Lower leg skin (tissue), 4 donors: Measurements from ENCODE around the gene VPS13D. TPM values are rescaled to one million over a fixed set of nuclear protein-coding genes. Genes with fewer than 3 reads are reported as not detected.

ENCODE experiments used
- DNase-seq, 2 donors: peaks; one replicate each; pipeline ENCODE4 v3.0.0-alpha.2; 2019; ENCODE audit warnings: low spot score in 2 of 2
- H3K4me3 ChIP-seq: fragments of 200-600 bp; sonication (generic); 2 replicates; pipeline ENCODE4 v1.5.1; 2017; ENCODE audit warnings: mild to moderate bottlenecking, low read depth; ENCODE audit not compliant: poor library complexity, severe bottlenecking
- POLR2A ChIP-seq, 2 donors: fragments of 450-650 bp; IDR thresholded peaks; one replicate each; pipeline ENCODE4 v1.6.1; 2016 to 2017; ENCODE audit warnings: antibody characterized with exemption in 2 of 2, mild to moderate bottlenecking in 1 of 2, moderate library complexity in 1 of 2
- WGBS, 2 donors: methylation state at CpG; one replicate each; pipeline ENCODE4 v1.1.5; 2018; 5-methylcytosine and 5-hydroxymethylcytosine counted together
- intact Hi-C: fragments of 100-400 bp; cut with DNase I; formaldehyde crosslinking; loops from one replicate; pipeline ENCODE4 v1.15.0; 2023; ENCODE audit warnings: low total_unique reads
- total RNA-seq, 4 donors: library from RNA; depleted of rRNA; stranded (reverse); fragments of >200 nt; gene quantifications; one replicate each; pipeline ENCODE4 v1.1.0, GENCODE V29; 2016
- TF ChIP-seq, protein P1 (sequence below), 3 donors: fragments of 450-650 bp; IDR thresholded peaks; one replicate each; pipeline ENCODE4 v1.5.1; 2016; ENCODE audit warnings: antibody characterized with exemption in 3 of 3, mild to moderate bottlenecking in 3 of 3, moderate library complexity in 2 of 3

Gene VPS13D
- total RNA-seq, 4 donors from 2014 or later: 96.5 to 200 (median 116) TPM

GRCh38 chr1:12408662-12409061 lies 178.8 kb downstream of the VPS13D start:
- no peak for TF ChIP-seq POLR2A (IDR thresholded peaks at IDR 0.05)
- TF ChIP-seq, protein P1, sequence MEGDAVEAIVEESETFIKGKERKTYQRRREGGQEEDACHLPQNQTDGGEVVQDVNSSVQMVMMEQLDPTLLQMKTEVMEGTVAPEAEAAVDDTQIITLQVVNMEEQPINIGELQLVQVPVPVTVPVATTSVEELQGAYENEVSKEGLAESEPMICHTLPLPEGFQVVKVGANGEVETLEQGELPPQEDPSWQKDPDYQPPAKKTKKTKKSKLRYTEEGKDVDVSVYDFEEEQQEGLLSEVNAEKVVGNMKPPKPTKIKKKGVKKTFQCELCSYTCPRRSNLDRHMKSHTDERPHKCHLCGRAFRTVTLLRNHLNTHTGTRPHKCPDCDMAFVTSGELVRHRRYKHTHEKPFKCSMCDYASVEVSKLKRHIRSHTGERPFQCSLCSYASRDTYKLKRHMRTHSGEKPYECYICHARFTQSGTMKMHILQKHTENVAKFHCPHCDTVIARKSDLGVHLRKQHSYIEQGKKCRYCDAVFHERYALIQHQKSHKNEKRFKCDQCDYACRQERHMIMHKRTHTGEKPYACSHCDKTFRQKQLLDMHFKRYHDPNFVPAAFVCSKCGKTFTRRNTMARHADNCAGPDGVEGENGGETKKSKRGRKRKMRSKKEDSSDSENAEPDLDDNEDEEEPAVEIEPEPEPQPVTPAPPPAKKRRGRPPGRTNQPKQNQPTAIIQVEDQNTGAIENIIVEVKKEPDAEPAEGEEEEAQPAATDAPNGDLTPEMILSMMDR (IDR thresholded peaks at IDR 0.05): no peak
- H3K4me3 ChIP-seq: no peak overlapping the region
- intact Hi-C loops: no loop called here
- WGBS, 2 donors: 50 to 57% methylated on average over 1 of the region's 1 CpG
- DNase-seq: no peak

GRCh38 chr1:12409681-12410080 lies 179.9 kb downstream of the VPS13D start:
- no peak overlapping the region for H3K4me3 ChIP-seq
- 87 to 90% methylated on average over 2 of the region's 2 CpGs for WGBS, 2 donors
- TF ChIP-seq, protein P1 (IDR thresholded peaks at IDR 0.05): no peak
- no peak for TF ChIP-seq POLR2A (IDR thresholded peaks at IDR 0.05)
- no peak for DNase-seq
- intact Hi-C loops: no loop called here

DNA sequence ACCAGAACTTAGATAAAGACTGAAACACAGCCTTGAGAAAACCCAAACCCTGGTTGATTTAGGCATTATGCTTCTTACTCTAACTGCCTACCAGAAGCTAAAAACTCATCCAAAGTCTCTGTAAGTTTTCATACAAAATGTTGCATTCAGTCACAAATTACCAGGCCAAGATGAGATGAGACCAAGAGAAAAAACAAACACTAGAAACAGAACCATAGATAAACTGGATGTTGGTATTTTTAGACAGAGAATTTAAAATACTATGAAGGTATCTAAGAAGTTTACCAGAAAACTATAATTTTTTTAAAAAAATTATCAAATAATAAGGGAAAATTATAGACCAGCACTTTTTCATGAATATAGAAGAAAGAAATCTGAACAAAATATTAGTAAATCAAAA lies 180.5 kb downstream of the VPS13D start:
- DNase-seq: no peak
- no peak for TF ChIP-seq POLR2A (IDR thresholded peaks at IDR 0.05)
- TF ChIP-seq, protein P1 (IDR thresholded peaks at IDR 0.05): no peak
- no peak overlapping the region for H3K4me3 ChIP-seq
- intact Hi-C loops: no loop called here

DNA sequence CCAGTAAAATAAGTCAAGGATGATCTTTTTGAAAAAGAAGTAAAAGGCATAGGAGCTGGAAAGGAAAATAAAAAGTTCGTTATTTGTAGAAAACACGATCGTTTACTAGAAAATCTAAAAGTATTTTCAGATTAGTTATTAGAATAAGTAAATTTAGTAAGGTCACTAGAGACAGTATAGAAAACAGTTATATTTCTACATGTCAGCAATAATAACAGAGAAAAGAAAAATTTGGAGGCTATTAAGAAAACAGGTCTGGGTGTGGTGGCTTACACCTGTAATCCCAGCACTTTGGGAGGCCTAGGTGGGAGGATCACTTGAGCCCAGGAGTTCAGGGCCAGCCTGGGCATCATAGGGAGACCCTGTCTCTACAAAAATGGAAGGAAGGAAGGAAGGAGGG lies 181.3 kb downstream of the VPS13D start:
- 95 to 99% methylated on average over 3 of the region's 3 CpGs for WGBS, 2 donors
- TF ChIP-seq POLR2A (IDR thresholded peaks at IDR 0.05): no peak
- TF ChIP-seq, protein P1 (IDR thresholded peaks at IDR 0.05): no peak
- intact Hi-C loops: no loop called here
- DNase-seq: no peak
- H3K4me3 ChIP-seq: no peak overlapping the region

- intact Hi-C loops: no loop called here
- 95 to 97% methylated on average over 6 of the region's 6 CpGs for WGBS, 2 donors
- DNase-seq: no peak
- TF ChIP-seq POLR2A (IDR thresholded peaks at IDR 0.05): no peak
- TF ChIP-seq, protein P1 (IDR thresholded peaks at IDR 0.05): no peak
- H3K4me3 ChIP-seq: no peak overlapping the region
Observed at GRCh38 chr1:12411747-12412146, 181.9 kb downstream of the VPS13D start.

GRCh38 chr1:12412439-12412838 lies 182.6 kb downstream of the VPS13D start:
- 95 to 98% methylated on average over 5 of the region's 5 CpGs for WGBS, 2 donors
- no peak overlapping the region for H3K4me3 ChIP-seq
- no peak for TF ChIP-seq POLR2A (IDR thresholded peaks at IDR 0.05)
- TF ChIP-seq, protein P1 (IDR thresholded peaks at IDR 0.05): no peak
- intact Hi-C loops: no loop called here
- no peak for DNase-seq
